HepG2 (cell line): ENCODE results near the gene STRN3. TPM values are rescaled to one million over a fixed set of nuclear protein-coding genes. Genes with fewer than 3 reads are reported as not detected.

ENCODE experiments used
- ATAC-seq: fragments of 200-7000 bp; cut with Tn5 transposase; 3 replicates; pipeline ENCODE4 v1.9.1; 2020; ENCODE audit warnings: mild to moderate bottlenecking, moderate library complexity
- BruUV-seq: library from RNA; stranded (reverse); fragments of 400-500 nt; replicated peaks from 2 replicates; lab custom pipeline; 2021; lab: Mats Ljungman, UMichigan
- CTCF ChIA-PET: fragments of 300-600 bp; formaldehyde crosslinking; extraction: SDS; loops from one replicate; lab custom pipeline; 2021; ENCODE audit warnings: low total read pairs, inconsistent platforms, low intra/inter-chr PET ratio; lab: Yijun Ruan, JAX
- POLR2A ChIA-PET: fragments of 350-600 bp; sonication (Branson Sonifier 250); formaldehyde crosslinking; loops from one replicate; lab custom pipeline; 2020; ENCODE audit warnings: antibody characterized with exemption, inconsistent platforms; lab: Yijun Ruan, JAX
- DNase-seq: peaks from one replicate; pipeline ENCODE4 v3.0.0-alpha.2; 2015; ENCODE audit warnings: low spot score
- FAIRE-seq: peaks from 3 replicates; lab custom pipeline; 2011; peaks lifted over from hg19 to GRCh38; lab: Jason Lieb, UNC
- H2AFZ ChIP-seq: one replicate; pipeline ENCODE4 v1.6.1; 2011; ENCODE audit warnings: low read length, inconsistent platforms
- H3K27ac ChIP-seq: fragments of 300-600 bp; 3 replicates; pipeline ENCODE4 v1.8.0; 2011; ENCODE audit warnings: mixed run types, mild to moderate bottlenecking, mixed read lengths, low read length, inconsistent platforms; ENCODE audit not compliant: insufficient read depth; ENCODE audit errors: extremely low read length
- H3K27me3 ChIP-seq, 2 experiments: fragments of 200-600 bp in 1 of 2; 2 replicates in 1 of 2; 3 replicates in 1 of 2; pipeline versions ENCODE4 v1.6.0 to v1.8.0; 2011; ENCODE audit warnings: low read length in 2 of 2, mild to moderate bottlenecking in 2 of 2, moderate library complexity in 2 of 2, inconsistent platforms in 1 of 2; ENCODE audit not compliant: insufficient read depth in 2 of 2, control insufficient read depth in 1 of 2
- H3K36me3 ChIP-seq, 2 experiments: fragments of 200-600 bp in 1 of 2; replicated peaks in 1 of 2; 2 replicates in 1 of 2; 3 replicates in 1 of 2; pipeline versions ENCODE4 v1.5.1 to v1.8.0; 2011; ENCODE audit warnings: low read length in 2 of 2, inconsistent platforms in 1 of 2; ENCODE audit not compliant: insufficient read depth in 2 of 2, control insufficient read depth in 1 of 2
- H3K4me1 ChIP-seq: 2 replicates; pipeline ENCODE4 v1.5.1; 2012; ENCODE audit warnings: low read length, inconsistent platforms; ENCODE audit not compliant: insufficient read depth
- H3K4me2 ChIP-seq: 2 replicates; pipeline ENCODE4 v1.6.0; 2011; ENCODE audit warnings: low read depth, low read length, inconsistent platforms
- H3K4me3 ChIP-seq, 3 experiments: fragments of 200-600 bp in 1 of 3; sonication (generic), shearing (Covaris generic) in 1 of 3; replicated peaks in 1 of 3; 2 replicates each; pipeline ENCODE4 v1.5.1; 2011 to 2016; ENCODE audit warnings: low read length in 3 of 3, inconsistent platforms in 2 of 3, low read depth in 2 of 3, mild to moderate bottlenecking in 2 of 3, control low read depth in 1 of 3, mixed read lengths in 1 of 3; ENCODE audit not compliant: insufficient read depth in 1 of 3
- H3K79me2 ChIP-seq: one replicate; pipeline ENCODE4 v1.6.1; 2011; ENCODE audit warnings: low read length, inconsistent platforms; ENCODE audit not compliant: insufficient read depth
- H3K9ac ChIP-seq: 2 replicates; pipeline ENCODE4 v1.6.0; 2011; ENCODE audit warnings: mild to moderate bottlenecking, low read depth, low read length, inconsistent platforms; ENCODE audit not compliant: insufficient read depth
- H3K9me3 ChIP-seq: 2 replicates; pipeline ENCODE4 v1.5.1; 2012; ENCODE audit warnings: mild to moderate bottlenecking, low read length
- H4K20me1 ChIP-seq: 2 replicates; pipeline ENCODE4 v1.6.0; 2011; ENCODE audit warnings: inconsistent platforms, mild to moderate bottlenecking, low read length, moderate library complexity; ENCODE audit not compliant: insufficient read depth
- ARNT2 ChIP-seq: sonication (generic); formaldehyde crosslinking; IDR thresholded peaks from 2 replicates; pipeline ENCODE4 v1.8.0; 2022; ENCODE audit warnings: mild to moderate bottlenecking, low read depth, missing genetic modification reagents, moderate library complexity
- CC2D1A ChIP-seq: sonication (generic); formaldehyde crosslinking; IDR thresholded peaks from 2 replicates; pipeline ENCODE4 v1.8.1; 2023; ENCODE audit warnings: mild to moderate bottlenecking, missing genetic modification reagents
- EP300 ChIP-seq, 3 experiments: sonication (generic) in 1 of 3; formaldehyde crosslinking in 1 of 3; IDR thresholded peaks; 2 replicates each; pipeline versions ENCODE4 v1.5.1 to v1.6.1; 2011 to 2020; ENCODE audit warnings: low read depth in 2 of 3, low read length in 2 of 3, borderline replicate concordance in 1 of 3, improper control_type of control experiment in 1 of 3, mild to moderate bottlenecking in 1 of 3, missing genetic modification reagents in 1 of 3, moderate library complexity in 1 of 3
- HIVEP1 ChIP-seq: sonication (generic); formaldehyde crosslinking; IDR thresholded peaks from 2 replicates; pipeline ENCODE4 v1.4.0; 2020; ENCODE audit warnings: mild to moderate bottlenecking, missing genetic modification reagents
- MAF1 ChIP-seq: sonication (generic); formaldehyde crosslinking; IDR thresholded peaks from 2 replicates; pipeline ENCODE4 v1.5.0; 2020; ENCODE audit warnings: missing genetic modification reagents, borderline replicate concordance
- MBNL3 ChIP-seq: fragments of 250-450 bp; sonication (Bioruptor Pico); conservative IDR thresholded peaks from 2 replicates; pipeline ENCODE4 v1.8.0; 2022; ENCODE audit warnings: mild to moderate bottlenecking, inconsistent platforms
- MTA3 ChIP-seq: sonication (generic); formaldehyde crosslinking; IDR thresholded peaks from 2 replicates; pipeline ENCODE4 v1.4.0; 2020; ENCODE audit warnings: missing genetic modification reagents
- NFYC ChIP-seq: IDR thresholded peaks from 2 replicates; pipeline ENCODE4 v1.6.1; 2016; ENCODE audit warnings: missing genetic modification reagents, missing compliant biosample characterization
- RAD21 ChIP-seq: fragments of 450-650 bp; formaldehyde crosslinking; IDR thresholded peaks from 2 replicates; pipeline ENCODE4 v1.5.0; 2020; ENCODE audit warnings: mild to moderate bottlenecking
- RBM22 ChIP-seq: fragments of 200-400 bp; formaldehyde crosslinking; optimal IDR thresholded peaks from 2 replicates; pipeline ENCODE3; 2017; ENCODE audit warnings: mild to moderate bottlenecking, low read length, moderate library complexity
- RBM39 ChIP-seq: fragments of 200-400 bp; formaldehyde crosslinking; IDR thresholded peaks from one replicate; pipeline ENCODE4 v1.6.1; 2018; ENCODE audit warnings: antibody characterized with exemption, mild to moderate bottlenecking, low read depth, low read length; ENCODE audit not compliant: poor library complexity, severe bottlenecking
- RCOR2 ChIP-seq: IDR thresholded peaks from 2 replicates; pipeline ENCODE4 v1.6.1; 2016; ENCODE audit warnings: missing biosample characterization, missing genetic modification reagents
- SIX4 ChIP-seq: sonication (generic); formaldehyde crosslinking; IDR thresholded peaks from 2 replicates; pipeline ENCODE4 v1.4.0; 2020; ENCODE audit warnings: missing genetic modification reagents
- STAG1 ChIP-seq: sonication (generic); formaldehyde crosslinking; IDR thresholded peaks from 2 replicates; pipeline ENCODE4 v1.4.0; 2020; ENCODE audit warnings: missing genetic modification reagents
- ZBTB21 ChIP-seq: sonication (generic); formaldehyde crosslinking; IDR thresholded peaks from 2 replicates; pipeline ENCODE4 v1.4.0; 2020; ENCODE audit warnings: missing genetic modification reagents
- ZNF20 ChIP-seq: sonication (generic); formaldehyde crosslinking; IDR thresholded peaks from 2 replicates; pipeline ENCODE4 v1.4.0; 2020; ENCODE audit warnings: mild to moderate bottlenecking, moderate library complexity, missing genetic modification reagents
- ZNF234 ChIP-seq: sonication (generic); formaldehyde crosslinking; conservative IDR thresholded peaks from 2 replicates; pipeline ENCODE4 v1.5.1; 2020; ENCODE audit warnings: mild to moderate bottlenecking, missing genetic modification reagents
- ZNF33A ChIP-seq: sonication (generic); formaldehyde crosslinking; IDR thresholded peaks from 2 replicates; pipeline ENCODE4 v1.5.1; 2020; ENCODE audit warnings: missing genetic modification reagents, mild to moderate bottlenecking, moderate library complexity, borderline replicate concordance
- ZNF556 ChIP-seq: sonication (generic); formaldehyde crosslinking; IDR thresholded peaks from 2 replicates; pipeline ENCODE4 v1.4.0; 2020; ENCODE audit warnings: mild to moderate bottlenecking, missing genetic modification reagents, borderline replicate concordance
- ZNF619 ChIP-seq: sonication (generic); formaldehyde crosslinking; IDR thresholded peaks from 2 replicates; pipeline ENCODE4 v1.4.0; 2020; ENCODE audit warnings: mild to moderate bottlenecking, missing genetic modification reagents
- ZNF629 ChIP-seq: sonication (generic); formaldehyde crosslinking; conservative IDR thresholded peaks from 2 replicates; pipeline ENCODE4 v1.5.0; 2020; ENCODE audit warnings: missing genetic modification reagents
- ZNF772 ChIP-seq: sonication (generic); formaldehyde crosslinking; IDR thresholded peaks from 2 replicates; pipeline ENCODE4 v1.5.0; 2020; ENCODE audit warnings: mild to moderate bottlenecking, missing genetic modification reagents
- ZSCAN30 ChIP-seq: sonication (generic); formaldehyde crosslinking; IDR thresholded peaks from 2 replicates; pipeline ENCODE4 v1.5.0; 2020; ENCODE audit warnings: mild to moderate bottlenecking, missing genetic modification reagents
- WGBS: methylation state at CpG from one replicate; pipeline ENCODE4 v1.1.6; 2017; ENCODE audit warnings: low lambda C conversion rate; 5-methylcytosine and 5-hydroxymethylcytosine counted together
- in situ Hi-C: cut with HindIII; loops from 2 replicates; pipeline ENCODE4 v1.10.0; 2017; ENCODE audit warnings: low pct_unique_long_range_greater_than_20kb; ENCODE audit not compliant: extremely low pct_ligation_motif_present
- intact Hi-C: fragments of 100-400 bp; cut with micrococcal nuclease; formaldehyde crosslinking; loops from one replicate; pipeline ENCODE4 v1.10.0; 2022; ENCODE audit not compliant: unreplicated experiment
- polyA plus RNA-seq, 8 experiments: library from polyadenylated mRNA; depleted of rRNA in 3 of 8; stranded (reverse) in 7 of 8; unstranded in 1 of 8; fragments of >200 nt; fragmentation: Illumina TruSeq in 4 of 8; extraction: Trizol in 4 of 8; gene quantifications; 2 replicates each; pipeline versions ENCODE4 v1.2.1 to v1.2.3, GENCODE V29; 2011 to 2016; ENCODE audit warnings: low read depth in 4 of 8, missing spikeins in 1 of 8, mixed read lengths in 1 of 8; ENCODE audit not compliant: insufficient read depth in 1 of 8
- total RNA-seq, 5 experiments: library from RNA; depleted of rRNA; stranded (reverse); fragments of >200 nt; fragmentation: Illumina TruSeq; extraction: Trizol; gene quantifications; 2 replicates each; pipeline ENCODE4 v1.2.3, GENCODE V29; 2016; ENCODE audit warnings: low read depth in 1 of 5
- TF ChIP-seq, protein P1 (sequence below): sonication (generic); formaldehyde crosslinking; conservative IDR thresholded peaks from 2 replicates; pipeline ENCODE4 v1.8.0; 2022; ENCODE audit warnings: mild to moderate bottlenecking, moderate library complexity, missing genetic modification reagents

STRN3 gene
- total and polyA plus RNA-seq, 2 of the 13 experiments (the other 11 are each of a cell fraction or from before 2014, with no cell fraction given): 49.4 to 123 TPM

DNA sequence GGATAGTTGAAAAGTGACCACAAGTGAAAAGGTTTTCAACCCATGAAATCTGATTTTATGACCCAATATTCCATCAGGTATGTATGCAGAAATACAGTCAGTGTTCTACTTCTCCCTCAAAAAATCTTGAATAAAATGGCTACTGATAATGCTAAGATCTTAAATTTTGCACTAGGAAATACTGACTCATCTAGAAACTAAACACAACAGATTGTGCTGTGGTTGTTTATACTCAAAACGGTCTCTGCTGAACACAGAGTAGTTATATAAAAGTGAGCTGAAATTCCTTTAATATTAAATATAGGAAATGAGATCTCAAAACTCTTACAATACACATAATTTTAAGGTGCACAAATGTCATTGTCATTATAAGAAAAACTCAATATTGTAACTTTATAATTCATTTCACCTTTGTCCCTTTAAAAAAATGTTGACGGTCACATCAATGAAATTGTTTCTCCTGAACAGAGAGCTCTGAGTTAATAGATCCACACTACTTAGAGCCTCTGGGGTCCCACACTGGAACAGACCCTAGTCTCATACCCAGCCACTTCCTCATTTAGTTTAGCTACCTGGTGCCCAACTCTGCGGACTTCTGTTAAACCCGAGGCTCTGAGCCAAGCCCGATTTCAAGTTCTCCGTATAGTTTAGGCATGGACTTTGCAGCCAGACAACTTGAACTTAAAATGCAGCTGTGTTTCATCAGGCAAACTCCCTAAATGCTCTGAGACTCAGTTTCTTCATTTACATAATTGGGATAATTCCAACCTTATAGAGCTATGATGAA lies 142.5 kb downstream of the STRN3 start:
- H3K79me2 ChIP-seq: no peaks in the 10 kb centered on the region
- H3K4me2 ChIP-seq: no peak overlapping the region
- peaks cover 10% of the 10 kb centered on the region for H3K4me1 ChIP-seq
- FAIRE-seq (no peak), DNase-seq (no peak), ATAC-seq (no peak)
- H2AFZ ChIP-seq: no peak overlapping the region
- in situ Hi-C loops (no loop called here), intact Hi-C loops (no loop called here)
- peaks cover 0 to 2% of the 10 kb centered on the region in 2 experiments; a peak in 1 of 5 replicates for H3K36me3 ChIP-seq
- 97% methylated on average over 6 of the region's 6 CpGs for WGBS
- BruUV-seq: no TSS peak
- H3K27ac ChIP-seq: no peak overlapping the region
- no peak overlapping the region for H3K4me3 ChIP-seq
- no peak overlapping the region for H3K9ac ChIP-seq
- H3K27me3 ChIP-seq: no peaks in the 10 kb centered on the region
- POLR2A ChIA-PET: interaction anchor here (0.9 kb wide), 1 partner anchor 10 kb away, joined by 4 read pairs; no protein-coding TSS in a partner anchor
- H4K20me1 ChIP-seq: no peaks in the 10 kb centered on the region
- H3K9me3 ChIP-seq: no peaks in the 10 kb centered on the region
- CTCF ChIA-PET: no interaction called here
- 0 out of 2 replicates have a peak, but pooled peaks have one; percentile 13 for TF ChIP-seq ZNF33A (CRISPR knock-in tag)
- no peak for TF ChIP-seq SIX4
- no peak for TF ChIP-seq ZNF619
- no peak for TF ChIP-seq ZNF772
- TF ChIP-seq HIVEP1: no peak
- no peak for TF ChIP-seq MTA3
- no peak for TF ChIP-seq ZSCAN30 (CRISPR knock-in tag)
- TF ChIP-seq ARNT2 (CRISPR knock-in tag): no peak
- TF ChIP-seq, protein P1, sequence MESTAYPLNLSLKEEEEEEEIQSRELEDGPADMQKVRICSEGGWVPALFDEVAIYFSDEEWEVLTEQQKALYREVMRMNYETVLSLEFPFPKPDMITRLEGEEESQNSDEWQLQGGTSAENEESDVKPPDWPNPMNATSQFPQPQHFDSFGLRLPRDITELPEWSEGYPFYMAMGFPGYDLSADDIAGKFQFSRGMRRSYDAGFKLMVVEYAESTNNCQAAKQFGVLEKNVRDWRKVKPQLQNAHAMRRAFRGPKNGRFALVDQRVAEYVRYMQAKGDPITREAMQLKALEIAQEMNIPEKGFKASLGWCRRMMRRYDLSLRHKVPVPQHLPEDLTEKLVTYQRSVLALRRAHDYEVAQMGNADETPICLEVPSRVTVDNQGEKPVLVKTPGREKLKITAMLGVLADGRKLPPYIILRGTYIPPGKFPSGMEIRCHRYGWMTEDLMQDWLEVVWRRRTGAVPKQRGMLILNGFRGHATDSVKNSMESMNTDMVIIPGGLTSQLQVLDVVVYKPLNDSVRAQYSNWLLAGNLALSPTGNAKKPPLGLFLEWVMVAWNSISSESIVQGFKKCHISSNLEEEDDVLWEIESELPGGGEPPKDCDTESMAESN: no peak
- TF ChIP-seq MBNL3: 0 out of 2 replicates have a peak, but pooled peaks have one; percentile 42
- no peak for TF ChIP-seq MAF1 (CRISPR knock-in tag)
- TF ChIP-seq ZNF234 (CRISPR knock-in tag): no peak
- peak; percentile 76 for TF ChIP-seq RBM22
- TF ChIP-seq ZBTB21: no peak
- TF ChIP-seq STAG1 (CRISPR knock-in tag): no peak
- TF ChIP-seq EP300 (IDR thresholded peaks at IDR 0.05; ENCODE audit: low read depth in 2 of 2, low read length in 2 of 2): no peak
- no peak for TF ChIP-seq EP300 (CRISPR knock-in tag; IDR thresholded peaks at IDR 0.05; ENCODE audit: borderline replicate concordance)
- no peak for TF ChIP-seq CC2D1A (CRISPR knock-in tag)
- no peak for TF ChIP-seq RCOR2 (CRISPR knock-in tag)
- no peak for TF ChIP-seq RBM39
- TF ChIP-seq RAD21: no peak
- TF ChIP-seq ZNF629 (CRISPR knock-in tag): no peak
- no peak for TF ChIP-seq NFYC (CRISPR knock-in tag)
- no peak for TF ChIP-seq ZNF556
- no peak for TF ChIP-seq ZNF20
